GDM1 (cell line): ENCODE measurements around the gene SCN1B.
A peak's percentile ranks its signal among the peaks of the same experiment; 100 is the strongest.
"Not testable (repeated sequence)": the region's sequence is repeated elsewhere in the genome, so short reads cannot be mapped to it uniquely, and the experiment has no call there.

Source experiments
- DNase-seq: peaks from one replicate; lab custom pipeline; 2025; lab: John Stamatoyannopoulos, UW

Gene SCN1B

GRCh38 chr19:35000647-35001501 lies 29.4 kb upstream of the SCN1B start:
- no peak for DNase-seq

- no peak for DNase-seq
These were observed 28.2 kb upstream of the SCN1B start for GRCh38 chr19:35002037-35002535.

- DNase-seq, result no peak
These were observed 25.6 kb upstream of the SCN1B start for GRCh38 chr19:35004517-35005255.

- no peak for DNase-seq
These were observed 24.9 kb upstream of the SCN1B start for GRCh38 chr19:35005256-35005977.

- not testable (repeated sequence) for DNase-seq
These were observed 24.3 kb upstream of the SCN1B start for GRCh38 chr19:35006007-35006341.

GRCh38 chr19:35006342-35006998 lies 23.8 kb upstream of the SCN1B start:
- no peak for DNase-seq

GRCh38 chr19:35006999-35007365 lies 23.3 kb upstream of the SCN1B start:
- DNase-seq, result no peak

GRCh38 chr19:35007427-35007826 lies 22.8 kb upstream of the SCN1B start:
- DNase-seq, result not testable (repeated sequence)

GRCh38 chr19:35008891-35009341 lies 21.4 kb upstream of the SCN1B start:
- no peak for DNase-seq

GRCh38 chr19:35009424-35010415 lies 20.6 kb upstream of the SCN1B start:
- no peak for DNase-seq

GRCh38 chr19:35011091-35011689 lies 19.1 kb upstream of the SCN1B start:
- no peak for DNase-seq

GRCh38 chr19:35011737-35012682 lies 18.3 kb upstream of the SCN1B start:
- DNase-seq, result no peak

- peak; percentile 20 for DNase-seq
These were observed 17.0 kb upstream of the SCN1B start for GRCh38 chr19:35013041-35013819.

GRCh38 chr19:35013820-35014754 lies 16.2 kb upstream of the SCN1B start:
- peak; percentile 28 for DNase-seq

GRCh38 chr19:35014774-35015173 lies 15.5 kb upstream of the SCN1B start:
- DNase-seq, result not testable (repeated sequence)

- DNase-seq, result no peak
These were observed 14.9 kb upstream of the SCN1B start for GRCh38 chr19:35015270-35015953.

- no peak for DNase-seq
These were observed 14.3 kb upstream of the SCN1B start for GRCh38 chr19:35015954-35016351.
